OCI-LY1 (cell line): Measurements from ENCODE around the gene FZR1.
"Not testable (repeated sequence)": the region's sequence is repeated elsewhere in the genome, so short reads cannot be mapped to it uniquely, and the experiment has no call there.

ENCODE experiments used
- H2AFZ ChIP-seq: fragments of 200-600 bp; sonication (generic), shearing (Covaris generic); 2 replicates; pipeline ENCODE4 v1.6.0; 2014; ENCODE audit warnings: antibody characterized with exemption, mild to moderate bottlenecking, low read length
- H3F3A ChIP-seq: fragments of 200-600 bp; sonication (generic), shearing (Covaris generic); 2 replicates; pipeline ENCODE4 v1.6.0; 2014; ENCODE audit warnings: mild to moderate bottlenecking, antibody characterized with exemption, low read length, moderate library complexity; ENCODE audit not compliant: insufficient read depth
- H3K27ac ChIP-seq: fragments of 200-600 bp; sonication (generic); 2 replicates; pipeline ENCODE4 v1.5.1; 2014; ENCODE audit warnings: low read length, mixed run types, mild to moderate bottlenecking, low read depth; ENCODE audit not compliant: poor library complexity, severe bottlenecking
- H3K27me3 ChIP-seq: fragments of 200-600 bp; sonication (generic); 2 replicates; pipeline ENCODE4 v1.6.0; 2014; ENCODE audit warnings: antibody characterized with exemption, mild to moderate bottlenecking, low read length, moderate library complexity; ENCODE audit not compliant: insufficient read depth
- H3K36me3 ChIP-seq: fragments of 200-600 bp; sonication (generic); 2 replicates; pipeline ENCODE4 v1.6.1; 2014; ENCODE audit warnings: mild to moderate bottlenecking, antibody characterized with exemption, low read length, moderate library complexity, mixed read lengths; ENCODE audit not compliant: insufficient read depth
- H3K4me1 ChIP-seq: fragments of 200-600 bp; sonication (generic); 2 replicates; pipeline ENCODE4 v1.5.1; 2014; ENCODE audit warnings: mild to moderate bottlenecking, low read length, moderate library complexity; ENCODE audit not compliant: insufficient read depth, severe bottlenecking
- H3K4me2 ChIP-seq: fragments of 200-600 bp; sonication (generic), shearing (Covaris generic); 2 replicates; pipeline ENCODE4 v1.6.1; 2014; ENCODE audit warnings: low read length
- H3K4me3 ChIP-seq: fragments of 200-600 bp; sonication (generic); 2 replicates; pipeline ENCODE4 v1.5.1; 2014; ENCODE audit warnings: low read length, low read depth, mild to moderate bottlenecking, mixed read lengths; ENCODE audit not compliant: poor library complexity, severe bottlenecking
- H3K79me2 ChIP-seq: fragments of 200-600 bp; shearing (Covaris generic); 2 replicates; pipeline ENCODE4 v1.6.1; 2016; ENCODE audit warnings: mixed run types, low read length, mixed read lengths; ENCODE audit not compliant: insufficient read depth
- H3K9ac ChIP-seq: fragments of 200-600 bp; sonication (generic), shearing (Covaris generic); 2 replicates; pipeline ENCODE4 v1.6.1; 2014; ENCODE audit warnings: mild to moderate bottlenecking, low read length, mixed read lengths
- H3K9me2 ChIP-seq: fragments of 200-600 bp; sonication (generic), shearing (Covaris generic); 2 replicates; pipeline ENCODE4 v1.6.1; 2014; ENCODE audit warnings: low read depth, mild to moderate bottlenecking, low read length, mixed read lengths
- H3K9me3 ChIP-seq: fragments of 200-600 bp; shearing (Covaris generic); 2 replicates; pipeline ENCODE4 v1.6.1; 2014; ENCODE audit warnings: low read length, mixed read lengths
- H4K20me1 ChIP-seq: fragments of 200-600 bp; sonication (generic), shearing (Covaris generic); 2 replicates; pipeline ENCODE4 v1.6.0; 2016; ENCODE audit warnings: mild to moderate bottlenecking, low read length; ENCODE audit not compliant: insufficient read depth
- CTCF ChIP-seq: fragments of 200-600 bp; sonication (generic), shearing (Covaris generic); IDR thresholded peaks from 2 replicates; pipeline ENCODE4 v1.5.1; 2017; ENCODE audit warnings: mild to moderate bottlenecking, antibody characterized with exemption, low read length, moderate library complexity, mixed read lengths
- EZH2 ChIP-seq: fragments of 200-600 bp; sonication (generic), shearing (Covaris generic); IDR thresholded peaks from 2 replicates; pipeline ENCODE4 v1.8.0; 2017; ENCODE audit warnings: borderline replicate concordance, mixed run types, mild to moderate bottlenecking, antibody characterized with exemption, low read length, moderate library complexity, mixed read lengths

Gene FZR1

GRCh38 chr19:3580156-3580934, 74.2 kb downstream of the FZR1 start:
- Histone ChIP-seq H3F3A (no peaks in the 10 kb centered on the region), H3K27me3 (peaks cover 2% of the 10 kb centered on the region; the same call in 1 of the 2 replicates), H3K36me3 (peaks cover 7% of the 10 kb centered on the region; the same call in 1 of the 2 replicates), H3K4me2 (no peak overlapping the region), H4K20me1 (no peaks in the 10 kb centered on the region), H3K4me1 (peaks cover 15% of the 10 kb centered on the region), H3K4me3 (no peak overlapping the region), H3K9ac (no peak overlapping the region), H3K27ac (no peak overlapping the region), H3K9me3 (no peaks in the 10 kb centered on the region), H3K79me2 (no peaks in the 10 kb centered on the region), H3K9me2 (no peaks in the 10 kb centered on the region), H2AFZ (no peak overlapping the region)
- TF ChIP-seq EZH2 (no peak), CTCF (no peak)

- not testable (repeated sequence) for H3K4me2 ChIP-seq, H3K4me3 ChIP-seq, H4K20me1 ChIP-seq, H3K27me3 ChIP-seq, H3K79me2 ChIP-seq, H2AFZ ChIP-seq, H3F3A ChIP-seq, H3K9ac ChIP-seq, H3K27ac ChIP-seq, H3K9me3 ChIP-seq, H3K9me2 ChIP-seq, H3K36me3 ChIP-seq, H3K4me1 ChIP-seq
These were observed 75.7 kb downstream of the FZR1 start for GRCh38 chr19:3581792-3582191.

GRCh38 chr19:3584036-3584802, 78.1 kb downstream of the FZR1 start:
- not testable (repeated sequence) for H3K4me1 ChIP-seq, H3K79me2 ChIP-seq, H2AFZ ChIP-seq, H3K36me3 ChIP-seq, H3F3A ChIP-seq, H3K27me3 ChIP-seq, H3K27ac ChIP-seq, H3K4me2 ChIP-seq, H4K20me1 ChIP-seq, H3K9me2 ChIP-seq, H3K4me3 ChIP-seq, H3K9ac ChIP-seq, H3K9me3 ChIP-seq

DNA sequence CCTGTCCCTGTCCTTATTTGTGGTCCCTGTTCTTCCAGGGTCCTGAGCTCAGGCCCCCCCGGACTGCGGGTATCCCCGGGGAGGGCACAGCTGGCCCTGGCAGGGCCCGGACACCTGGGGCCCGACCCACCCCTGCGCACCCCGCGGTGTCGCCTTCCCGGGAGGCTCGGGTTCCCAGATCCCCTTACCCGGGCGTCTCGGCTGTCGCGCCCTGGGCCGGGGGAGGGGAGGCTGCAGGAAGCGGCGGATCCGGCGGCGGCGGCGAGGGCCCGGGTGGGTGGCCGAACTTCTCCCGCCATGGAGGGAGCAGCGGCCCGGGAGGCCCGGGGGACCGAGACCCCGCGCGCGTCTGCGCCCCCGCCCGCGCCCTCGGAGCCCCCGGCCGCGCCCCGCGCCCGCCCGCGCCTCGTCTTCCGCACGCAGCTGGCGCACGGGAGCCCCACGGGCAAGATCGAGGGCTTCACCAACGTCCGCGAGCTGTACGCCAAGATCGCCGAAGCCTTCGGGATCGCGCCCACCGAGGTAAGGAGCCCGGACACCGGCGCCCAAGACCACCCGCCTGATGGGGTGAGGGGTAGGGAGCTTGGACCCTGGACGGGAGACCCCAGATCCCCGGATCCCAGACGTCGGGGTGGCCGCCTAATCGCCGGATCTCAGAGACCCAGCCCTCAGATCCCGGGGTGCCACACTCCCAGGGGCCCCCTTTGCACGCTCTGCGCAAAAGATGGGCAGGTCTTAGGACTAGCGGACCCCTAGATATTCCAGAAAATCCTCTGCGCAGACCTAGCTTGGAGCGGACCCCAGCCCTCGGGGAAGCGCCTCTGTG, 79.4 kb downstream of the FZR1 start, which contains the start of gene GIPC3:
TSS of gene GIPC3 (plus strand) at position 178 of the 826 bp plus-strand sequence. CDS start at position 298, 120 bp downstream.
- no peaks in the 10 kb centered on the region for H4K20me1 ChIP-seq
- TF ChIP-seq EZH2 (no peak), CTCF (no peak)
- H3F3A ChIP-seq = no peaks in the 10 kb centered on the region
- H2AFZ ChIP-seq = no peak within 1 kb of the TSS
- H3K27ac ChIP-seq = no peak within 1 kb of the TSS
- H3K27me3 ChIP-seq = peaks cover 2% of the 10 kb centered on the region; the same call in 1 of the 2 replicates
- no peak within 1 kb of the TSS for H3K4me3 ChIP-seq
- no peaks in the 10 kb centered on the region for H3K4me1 ChIP-seq
- no peaks in the 10 kb centered on the region for H3K79me2 ChIP-seq
- no peaks in the 10 kb centered on the region for H3K9me2 ChIP-seq
- H3K9ac ChIP-seq = no peak within 1 kb of the TSS
- no peak within 1 kb of the TSS for H3K4me2 ChIP-seq
- no peaks in the 10 kb centered on the region for H3K9me3 ChIP-seq
- H3K36me3 ChIP-seq = no peaks in the 10 kb centered on the region
